K562 (cell line): ENCODE results near the gene NRXN3. TPM values are rescaled to one million over a fixed set of nuclear protein-coding genes. Genes with fewer than 3 reads are reported as not detected.

Source experiments
- ATAC-seq: fragments of 200-7000 bp; cut with Tn5 transposase; 3 replicates; pipeline ENCODE4 v1.9.1; 2020; ENCODE audit warnings: moderate library complexity
- BruUV-seq: library from RNA; stranded (reverse); fragments of 400-500 nt; replicated peaks from 2 replicates; lab custom pipeline; 2021; lab: Mats Ljungman, UMichigan
- CTCF ChIA-PET: fragments of 300-600 bp; formaldehyde crosslinking; extraction: SDS; loops from one replicate; lab custom pipeline; 2021; ENCODE audit warnings: low intra/inter-chr PET ratio; lab: Yijun Ruan, JAX
- POLR2A ChIA-PET: fragments of 300-600, 350-650 bp; sonication (Branson Sonifier 250); formaldehyde crosslinking; extraction: SDS; loops from one replicate; lab custom pipeline; 2021; ENCODE audit warnings: antibody characterized with exemption, inconsistent platforms; lab: Yijun Ruan, JAX
- DNase-seq, 4 experiments: peaks; one replicate each; pipeline versions ENCODE4 v3.0.0 to v3.0.0-alpha.2; 2011 to 2018; ENCODE audit warnings: low spot score in 3 of 4, mixed read lengths in 3 of 4; ENCODE audit errors: extremely low read depth in 1 of 4
- FAIRE-seq: peaks from 2 replicates; lab custom pipeline; 2011; peaks lifted over from hg19 to GRCh38; lab: Jason Lieb, UNC
- H2AFZ ChIP-seq: 2 replicates; pipeline ENCODE4 v1.6.0; 2011; ENCODE audit warnings: low read depth, low read length, control low read depth, inconsistent platforms
- H3K27ac ChIP-seq: fragments of 200-600 bp; 3 replicates; pipeline ENCODE4 v1.8.0; 2011; ENCODE audit warnings: low read depth, mild to moderate bottlenecking, control low read depth, inconsistent platforms, low read length, moderate library complexity, mixed read lengths; ENCODE audit errors: extremely low read depth
- H3K27me3 ChIP-seq, 2 experiments: fragments of 300-600 bp in 1 of 2; 2 replicates in 1 of 2; 3 replicates in 1 of 2; pipeline versions ENCODE4 v1.6.0 to v1.8.0; 2011; ENCODE audit warnings: inconsistent platforms in 2 of 2, low read length in 2 of 2, mild to moderate bottlenecking in 1 of 2, mixed read lengths in 1 of 2, moderate library complexity in 1 of 2; ENCODE audit not compliant: control insufficient read depth in 2 of 2, insufficient read depth in 2 of 2
- H3K36me3 ChIP-seq: fragments of 300-600 bp; 3 replicates; pipeline ENCODE4 v1.8.0; 2011; ENCODE audit warnings: mild to moderate bottlenecking, low read length, inconsistent platforms; ENCODE audit not compliant: control insufficient read depth, insufficient read depth
- H3K4me1 ChIP-seq, 2 experiments: fragments of 200-600 bp in 1 of 2; replicated peaks in 1 of 2; 2 replicates in 1 of 2; 3 replicates in 1 of 2; pipeline versions ENCODE4 v1.5.1 to v1.8.0; 2011; ENCODE audit warnings: inconsistent platforms in 2 of 2, low read length in 2 of 2, mild to moderate bottlenecking in 1 of 2, mixed read lengths in 1 of 2, moderate library complexity in 1 of 2; ENCODE audit not compliant: control insufficient read depth in 2 of 2, insufficient read depth in 2 of 2
- H3K4me2 ChIP-seq: 2 replicates; pipeline ENCODE4 v1.6.1; 2011; ENCODE audit warnings: low read length, control low read depth, inconsistent platforms, mixed read lengths; ENCODE audit not compliant: insufficient read depth
- H3K4me3 ChIP-seq: fragments of 200-600 bp; sonication (generic), shearing (Covaris generic); 2 replicates; pipeline ENCODE4 v1.5.1; 2016; ENCODE audit warnings: control low read depth, inconsistent platforms
- H3K79me2 ChIP-seq: fragments of 200-600 bp; 3 replicates; pipeline ENCODE4 v1.8.0; 2011; ENCODE audit warnings: low read length, inconsistent platforms; ENCODE audit not compliant: control insufficient read depth, insufficient read depth
- H3K9ac ChIP-seq, 2 experiments: 2 replicates each; pipeline versions ENCODE4 v1.6.0 to v1.6.1; 2011; ENCODE audit warnings: low read depth in 2 of 2, low read length in 2 of 2, control low read depth in 1 of 2, inconsistent platforms in 1 of 2, mild to moderate bottlenecking in 1 of 2, mixed read lengths in 1 of 2; ENCODE audit not compliant: insufficient read depth in 1 of 2
- H3K9me1 ChIP-seq: one replicate; pipeline ENCODE4 v1.6.0; 2011; ENCODE audit warnings: inconsistent platforms, mild to moderate bottlenecking, low read length, moderate library complexity; ENCODE audit not compliant: control insufficient read depth, insufficient read depth
- H3K9me3 ChIP-seq: replicated peaks from 2 replicates; pipeline ENCODE4 v1.5.1; 2011; ENCODE audit warnings: low read depth, low read length, inconsistent platforms; ENCODE audit not compliant: control insufficient read depth, insufficient read depth
- H4K20me1 ChIP-seq: replicated peaks from 2 replicates; pipeline ENCODE4 v1.6.1; 2011; ENCODE audit warnings: low read length, inconsistent platforms, mixed read lengths; ENCODE audit not compliant: control insufficient read depth, insufficient read depth
- C11orf30 ChIP-seq: fragments of 450-650 bp; IDR thresholded peaks from 2 replicates; pipeline ENCODE4 v1.6.1; 2016; ENCODE audit warnings: low read depth, mild to moderate bottlenecking
- CBX5 ChIP-seq: IDR thresholded peaks from 2 replicates; pipeline ENCODE4 v1.6.1; 2014; ENCODE audit warnings: low read depth, borderline replicate concordance
- CEBPG ChIP-seq, 3 experiments: fragments of 200-800 bp in 1 of 3; sonication (Bioruptor generic) in 1 of 3; sonication (generic) in 1 of 3; formaldehyde crosslinking in 1 of 3; IDR thresholded peaks in 2 of 3; conservative IDR thresholded peaks in 1 of 3; 2 replicates each; pipeline versions ENCODE4 v1.6.1 to v1.8.0; 2016 to 2022; ENCODE audit warnings: missing compliant biosample characterization in 2 of 3, missing genetic modification characterization in 2 of 3, mild to moderate bottlenecking in 1 of 3, missing genetic modification reagents in 1 of 3
- GABPA ChIP-seq: fragments of 200-800 bp; sonication (Bioruptor generic); conservative IDR thresholded peaks from 2 replicates; pipeline ENCODE4 v1.6.1; 2016; ENCODE audit warnings: low read depth, missing genetic modification characterization, missing compliant biosample characterization
- HDAC8 ChIP-seq: fragments of 450-650 bp; IDR thresholded peaks from 2 replicates; pipeline ENCODE4 v1.6.1; 2016; ENCODE audit warnings: mild to moderate bottlenecking, missing genetic modification characterization, moderate library complexity, missing compliant biosample characterization
- SMAD2 ChIP-seq: fragments of 150-350 bp; IDR thresholded peaks from 2 replicates; pipeline ENCODE4 v1.6.1; 2014; ENCODE audit warnings: low read depth, mild to moderate bottlenecking, low read length
- TCFL5 ChIP-seq: fragments of 250-450 bp; sonication (Bioruptor Pico); conservative IDR thresholded peaks from 2 replicates; pipeline ENCODE4 v1.6.1; 2021; ENCODE audit warnings: mild to moderate bottlenecking, moderate library complexity, matching md5 sums
- THRAP3 ChIP-seq: fragments of 450-650 bp; IDR thresholded peaks from 2 replicates; pipeline ENCODE4 v1.6.1; 2016; ENCODE audit warnings: mild to moderate bottlenecking, inconsistent platforms, borderline replicate concordance
- ZMIZ1 ChIP-seq, 2 experiments: fragments of 150-350 bp in 1 of 2; IDR thresholded peaks; 2 replicates each; pipeline ENCODE4 v1.6.1; 2012 to 2016; ENCODE audit warnings: low read depth in 2 of 2, low read length in 2 of 2, mild to moderate bottlenecking in 1 of 2, moderate library complexity in 1 of 2
- ZNF311 ChIP-seq: fragments of 250-450 bp; sonication (Bioruptor Pico); IDR thresholded peaks from 2 replicates; pipeline ENCODE4 v1.4.0; 2020; ENCODE audit warnings: mild to moderate bottlenecking, moderate library complexity
- ZNF347 ChIP-seq: fragments of 450-650 bp; formaldehyde crosslinking; IDR thresholded peaks from 2 replicates; pipeline ENCODE4 v1.4.0; 2020; ENCODE audit warnings: low read depth, mild to moderate bottlenecking, moderate library complexity
- WGBS: fragments of 100-300 bp; shearing (Covaris generic); methylation state at CpG from one replicate; pipeline ENCODE4 v1.1.6; 2016; ENCODE audit warnings: low coverage, mixed read lengths; ENCODE audit not compliant: insufficient coverage; ENCODE audit errors: missing lambda C conversion rate; 5-methylcytosine and 5-hydroxymethylcytosine counted together
- in situ Hi-C: fragments of 300-500 bp; cut with MboI; formaldehyde crosslinking; loops from 4 replicates; pipeline ENCODE4 v1.15.0; 2018; ENCODE audit warnings: inconsistent platforms, mixed read lengths
- intact Hi-C: fragments of 100-400 bp; cut with micrococcal nuclease; formaldehyde crosslinking; loops from 2 replicates; pipeline ENCODE4 v1.14.2; 2022
- polyA plus RNA-seq, 8 experiments: library from polyadenylated mRNA; depleted of rRNA in 4 of 8; stranded (reverse) in 5 of 8; unstranded in 3 of 8; fragments of >200 nt; fragmentation: Nextera tagmentation in 2 of 8; fragmentation: Illumina TruSeq in 1 of 8; extraction: Ambion mirVana in 2 of 8; extraction: Trizol in 1 of 8; gene quantifications; 2 replicates each; pipeline versions ENCODE4 v1.2.1 to v1.2.3, GENCODE V29; 2011 to 2014; ENCODE audit warnings: inconsistent platforms in 1 of 8, missing spikeins in 1 of 8
- total RNA-seq, 7 experiments: library from RNA; depleted of rRNA in 6 of 7; stranded (reverse); fragments of >200 nt in 6 of 7; fragmentation: Illumina TruSeq in 2 of 7; extraction: Trizol in 2 of 7; gene quantifications; 2 replicates each; pipeline versions ENCODE4 v1.2.1 to v1.2.3, GENCODE V29; 2011 to 2021; ENCODE audit warnings: low replicate concordance in 1 of 7
- TF ChIP-seq, protein P1 (sequence below): sonication (generic); formaldehyde crosslinking; IDR thresholded peaks from 2 replicates; pipeline ENCODE4 v1.8.1; 2023; ENCODE audit warnings: mild to moderate bottlenecking, missing genetic modification reagents, moderate library complexity

The NRXN3 gene
- total and polyA plus RNA-seq, 9 of the 15 experiments (the other 6 are each of a cell fraction or from before 2014, with no cell fraction given) = 0.09 TPM; not detected in 8

DNA sequence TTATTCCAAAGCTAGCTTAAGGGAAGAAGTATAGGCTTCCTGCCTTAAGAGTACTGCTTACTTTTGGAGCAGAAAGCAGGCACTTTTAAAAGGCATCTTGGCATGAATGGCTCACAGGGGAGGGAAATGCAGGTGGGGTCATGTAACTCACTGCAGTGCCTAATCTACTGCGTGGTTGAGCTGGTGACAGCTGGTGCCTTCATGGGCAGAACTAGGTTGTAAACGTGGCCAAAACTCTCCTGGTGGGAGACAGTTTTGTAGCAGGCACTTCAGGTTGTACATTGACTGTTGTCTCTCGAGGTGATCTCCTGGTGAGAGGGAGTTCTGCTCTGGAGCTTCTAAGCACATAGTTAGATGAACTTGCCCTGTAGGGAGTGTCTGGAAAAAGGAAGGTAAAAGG is 1078.6 kb downstream of the NRXN3 start:
- Histone ChIP-seq H3K9me1 (no peaks in the 10 kb centered on the region), H3K36me3 (no peaks in the 10 kb centered on the region), H3K27me3 (no peaks in the 10 kb centered on the region), H2AFZ (no peak overlapping the region), H3K4me1 (no peaks in the 10 kb centered on the region), H3K9ac (no peak overlapping the region), H3K79me2 (no peaks in the 10 kb centered on the region), H3K4me2 (no peak overlapping the region), H3K27ac (no peak overlapping the region), H3K4me3 (no peak overlapping the region), H4K20me1 (no peaks in the 10 kb centered on the region), H3K9me3 (no peaks in the 10 kb centered on the region)
- DNase-seq (no peak), ATAC-seq (no peak), FAIRE-seq (no peak)
- POLR2A ChIA-PET = no interaction called here
- in situ Hi-C loops = no loop called here
- no peak for TF ChIP-seq TCFL5
- TF ChIP-seq ZMIZ1 (IDR thresholded peaks at IDR 0.05; ENCODE audit: low read depth in 2 of 2, low read length in 2 of 2) = no peak
- no peak for TF ChIP-seq CBX5
- no peak for TF ChIP-seq C11orf30
- TF ChIP-seq SMAD2 = no peak
- no peak for TF ChIP-seq ZNF347 (CRISPR knock-in tag)
- TF ChIP-seq HDAC8 (tag) = no peak
- TF ChIP-seq THRAP3 = no peak
- TF ChIP-seq CEBPG (CRISPR knock-in tag; IDR thresholded peaks at IDR 0.05) = no peak
- no peak for TF ChIP-seq CEBPG (tag; conservative IDR thresholded peaks at IDR 0.05 in 1 of 2, IDR thresholded peaks at IDR 0.05 in 1 of 2)
- no peak for TF ChIP-seq ZNF311
- TF ChIP-seq, protein P1, sequence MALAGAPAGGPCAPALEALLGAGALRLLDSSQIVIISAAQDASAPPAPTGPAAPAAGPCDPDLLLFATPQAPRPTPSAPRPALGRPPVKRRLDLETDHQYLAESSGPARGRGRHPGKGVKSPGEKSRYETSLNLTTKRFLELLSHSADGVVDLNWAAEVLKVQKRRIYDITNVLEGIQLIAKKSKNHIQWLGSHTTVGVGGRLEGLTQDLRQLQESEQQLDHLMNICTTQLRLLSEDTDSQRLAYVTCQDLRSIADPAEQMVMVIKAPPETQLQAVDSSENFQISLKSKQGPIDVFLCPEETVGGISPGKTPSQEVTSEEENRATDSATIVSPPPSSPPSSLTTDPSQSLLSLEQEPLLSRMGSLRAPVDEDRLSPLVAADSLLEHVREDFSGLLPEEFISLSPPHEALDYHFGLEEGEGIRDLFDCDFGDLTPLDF (CRISPR knock-in tag) = no peak
- TF ChIP-seq GABPA (tag) = no peak
- CTCF ChIA-PET = no interaction called here
- WGBS = 0% methylated on average over 3 of the region's 3 CpGs
- BruUV-seq = no TSS peak
- intact Hi-C loops = no loop called here
